Endothelial cell of umbilical vein (primary cell): ENCODE measurements around the gene HMHB1. TPM values are rescaled to one million over a fixed set of nuclear protein-coding genes. Genes with fewer than 3 reads are reported as not detected.

ENCODE experiments used
- BruUV-seq: library from RNA; stranded (reverse); fragments of 400-500 nt; replicated peaks from 2 replicates; lab custom pipeline; 2021; lab: Mats Ljungman, UMichigan
- CTCF ChIA-PET: fragments of 300-600, 350-600 bp; sonication (Branson Sonifier 250); formaldehyde crosslinking; loops from one replicate; lab custom pipeline; 2021; ENCODE audit warnings: antibody characterized with exemption, inconsistent platforms; lab: Charles Lee
- POLR2A ChIA-PET: fragments of 300-600, 350-600 bp; sonication (Branson Sonifier 250); formaldehyde crosslinking; loops from one replicate; lab custom pipeline; 2021; ENCODE audit warnings: antibody characterized with exemption, inconsistent platforms; lab: Charles Lee
- DNase-seq: peaks from one replicate; pipeline ENCODE4 v3.0.0-alpha.2; 2011; ENCODE audit warnings: low read depth, low spot score
- FAIRE-seq: peaks from 2 replicates; lab custom pipeline; 2011; peaks lifted over from hg19 to GRCh38; lab: Jason Lieb, UNC
- H2AFZ ChIP-seq: 2 replicates; pipeline ENCODE4 v1.6.0; 2012; ENCODE audit warnings: low read depth, low read length, control low read depth, inconsistent platforms
- H3K27ac ChIP-seq: 2 replicates; pipeline ENCODE4 v1.5.1; 2011; ENCODE audit warnings: low read depth, mild to moderate bottlenecking, control low read depth, low read length, moderate library complexity; ENCODE audit not compliant: insufficient read depth
- H3K27me3 ChIP-seq, 2 experiments: 2 replicates each; pipeline versions ENCODE4 v1.6.0 to v1.6.1; 2011; ENCODE audit warnings: low read length in 2 of 2, mixed read lengths in 1 of 2; ENCODE audit not compliant: control insufficient read depth in 2 of 2, insufficient read depth in 2 of 2
- H3K36me3 ChIP-seq, 2 experiments: 2 replicates in 1 of 2; 3 replicates in 1 of 2; pipeline ENCODE4 v1.5.1; 2011; ENCODE audit warnings: low read length in 2 of 2, mild to moderate bottlenecking in 1 of 2, moderate library complexity in 1 of 2; ENCODE audit not compliant: control insufficient read depth in 2 of 2, insufficient read depth in 2 of 2; ENCODE audit errors: extremely low read depth in 1 of 2
- H3K4me1 ChIP-seq: 3 replicates; pipeline ENCODE4 v1.5.1; 2011; ENCODE audit warnings: mild to moderate bottlenecking, low read length; ENCODE audit not compliant: control insufficient read depth, insufficient read depth; ENCODE audit errors: extremely low read depth
- H3K4me2 ChIP-seq: 2 replicates; pipeline ENCODE4 v1.6.1; 2011; ENCODE audit warnings: low read length, control low read depth, mixed read lengths; ENCODE audit not compliant: insufficient read depth
- H3K4me3 ChIP-seq, 3 experiments: fragments of 200-600 bp in 1 of 3; sonication (generic), shearing (Covaris generic) in 1 of 3; replicated peaks in 1 of 3; 2 replicates each; pipeline ENCODE4 v1.5.1; 2011 to 2016; ENCODE audit warnings: control low read depth in 3 of 3, low read length in 3 of 3, mild to moderate bottlenecking in 2 of 3, inconsistent platforms in 1 of 3, low read depth in 1 of 3, moderate library complexity in 1 of 3; ENCODE audit not compliant: insufficient read depth in 1 of 3
- H3K79me2 ChIP-seq: 2 replicates; pipeline ENCODE4 v1.6.0; 2012; ENCODE audit warnings: low read length, inconsistent platforms; ENCODE audit not compliant: control insufficient read depth, insufficient read depth
- H3K9ac ChIP-seq: replicated peaks from 2 replicates; pipeline ENCODE3; 2011; ENCODE audit warnings: low read length, control low read depth; ENCODE audit not compliant: insufficient read depth; ENCODE audit errors: extremely low read depth
- H3K9me1 ChIP-seq: replicated peaks from 3 replicates; pipeline ENCODE4 v1.6.0; 2011; ENCODE audit warnings: mild to moderate bottlenecking, low read length; ENCODE audit not compliant: control insufficient read depth, insufficient read depth; ENCODE audit errors: extremely low read depth
- H3K9me3 ChIP-seq: replicated peaks from 2 replicates; pipeline ENCODE4 v1.5.1; 2012; ENCODE audit warnings: low read length, inconsistent platforms; ENCODE audit not compliant: control insufficient read depth, insufficient read depth
- H4K20me1 ChIP-seq: replicated peaks from 2 replicates; pipeline ENCODE3; 2011; ENCODE audit warnings: mild to moderate bottlenecking, low read length; ENCODE audit not compliant: control insufficient read depth, insufficient read depth; ENCODE audit errors: extremely low read depth
- CTCF ChIP-seq, 2 donors: IDR thresholded peaks; 1 replicate in 1 of 2; 2 replicates in 1 of 2; pipeline ENCODE4 v1.5.1; 2011; ENCODE audit warnings: low read length in 2 of 2, mild to moderate bottlenecking in 2 of 2, moderate library complexity in 2 of 2, control low read depth in 1 of 2, inconsistent platforms in 1 of 2, low read depth in 1 of 2; ENCODE audit not compliant: insufficient read depth in 1 of 2; ENCODE audit errors: extremely low read depth in 1 of 2
- EZH2 ChIP-seq: IDR thresholded peaks from 2 replicates; pipeline ENCODE4 v1.6.1; 2012; ENCODE audit warnings: borderline replicate concordance, low read depth, mild to moderate bottlenecking, moderate library complexity, low read length, inconsistent platforms; ENCODE audit not compliant: severe bottlenecking
- FOS ChIP-seq: IDR thresholded peaks from 2 replicates; pipeline ENCODE4 v1.6.1; 2011; ENCODE audit warnings: mild to moderate bottlenecking, low read length, moderate library complexity, borderline replicate concordance; ENCODE audit not compliant: insufficient read depth
- GATA2 ChIP-seq: IDR thresholded peaks from 2 replicates; pipeline ENCODE4 v1.7.0; 2011; ENCODE audit warnings: low read depth, mild to moderate bottlenecking, moderate library complexity, mixed read lengths, low read length; ENCODE audit not compliant: insufficient read length, insufficient read depth
- JUN ChIP-seq: IDR thresholded peaks from 2 replicates; pipeline ENCODE4 v1.6.1; 2011; ENCODE audit warnings: borderline replicate concordance, low read depth; ENCODE audit not compliant: insufficient read length, insufficient read depth
- MAX ChIP-seq: IDR thresholded peaks from 2 replicates; pipeline ENCODE4 v1.6.1; 2011; ENCODE audit not compliant: insufficient read depth, insufficient read length
- MYC ChIP-seq: IDR thresholded peaks from one replicate; pipeline ENCODE4 v1.6.1; 2011; ENCODE audit warnings: mild to moderate bottlenecking, low read depth, low read length
- POLR2A ChIP-seq: IDR thresholded peaks from 2 replicates; pipeline ENCODE4 v1.6.1; 2012; ENCODE audit warnings: low read depth, mild to moderate bottlenecking, control low read depth, low read length
- POLR2AphosphoS5 ChIP-seq: IDR thresholded peaks from 2 replicates; pipeline ENCODE4 v1.6.1; 2012; ENCODE audit warnings: low read depth, mild to moderate bottlenecking, control low read depth, low read length, moderate library complexity; ENCODE audit not compliant: insufficient read depth
- dilution Hi-C: fragments of 300-500 bp; cut with MboI; formaldehyde crosslinking; loops from one replicate; pipeline ENCODE4 v1.15.0; 2019; ENCODE audit warnings: low sequenced_read_pairs; ENCODE audit not compliant: extremely low pct_ligation_motif_present
- intact Hi-C: fragments of 100-400 bp; cut with micrococcal nuclease; formaldehyde crosslinking; loops from one replicate; pipeline ENCODE4 v1.10.0; 2022
- polyA plus RNA-seq, 4 experiments: library from polyadenylated mRNA; depleted of rRNA in 3 of 4; stranded (reverse) in 3 of 4; unstranded in 1 of 4; fragments of >200 nt; gene quantifications; 2 replicates each; pipeline versions ENCODE4 v1.2.1 to v1.2.3, GENCODE V29; 2011 to 2012; ENCODE audit warnings: missing spikeins in 1 of 4
- total RNA-seq: library from RNA; stranded (reverse); gene quantifications from 2 replicates; pipeline ENCODE4 v1.2.3, GENCODE V29; 2021

HMHB1 gene
- total and polyA plus RNA-seq, 2 donors (not counting 3 experiments of a cell fraction or from before 2014, with no cell fraction given), result not detected

GRCh38 chr5:143767162-143767561 lies 44.8 kb upstream of the HMHB1 start:
- Histone ChIP-seq H3K79me2 (no peaks in the 10 kb centered on the region), H4K20me1 (no peaks in the 10 kb centered on the region), H3K9me3 (no peaks in the 10 kb centered on the region), H2AFZ (no peak overlapping the region), H3K4me1 (no peaks in the 10 kb centered on the region), H3K9me1 (no peaks in the 10 kb centered on the region), H3K4me2 (no peak overlapping the region), H3K36me3 (no peaks in the 10 kb centered on the region), H3K4me3 (no peak overlapping the region), H3K27me3 (peaks cover 0 to 3% of the 10 kb centered on the region in 2 experiments), H3K9ac (no peak overlapping the region), H3K27ac (no peak overlapping the region)
- TF ChIP-seq MAX, result no peak
- no peak for TF ChIP-seq JUN
- no peak for TF ChIP-seq GATA2
- TF ChIP-seq POLR2AphosphoS5, result no peak
- TF ChIP-seq MYC, result no peak
- TF ChIP-seq POLR2A, result no peak
- TF ChIP-seq FOS, result no peak
- no peak for TF ChIP-seq CTCF (IDR thresholded peaks at IDR 0.05; ENCODE audit: extremely low read depth in 1 of 2, insufficient read depth in 1 of 2, low read depth in 1 of 2, low read length in 2 of 2)
- no peak for TF ChIP-seq EZH2
- dilution Hi-C loops, result no loop called here
- ChIA-PET CTCF (interaction anchor here (1.2 kb wide), 1 partner anchor 375 kb away, joined by 3 read pairs; no protein-coding TSS in a partner anchor), POLR2A (no interaction called here)
- intact Hi-C loops, result no loop called here
- no peak for DNase-seq
- BruUV-seq, result no TSS peak
- FAIRE-seq, result no peak
